Heart left ventricle (tissue), 16 donors: ENCODE data around the gene SMPD3. TPM values are rescaled to one million over a fixed set of nuclear protein-coding genes. Genes with fewer than 3 reads are reported as not detected.

Experiments
- ATAC-seq, 4 donors: fragments of 200-7000 bp; cut with Tn5 transposase; one replicate each; pipeline ENCODE4 v1.9.1; 2020 to 2022; ENCODE audit warnings: moderate library complexity in 4 of 4, mild to moderate bottlenecking in 3 of 4, moderate number of reproducible peaks in 1 of 4
- DNase-seq, 5 donors: peaks; one replicate each; pipeline ENCODE4 v3.0.0-alpha.2; 2020
- H3K27ac ChIP-seq, 12 donors: fragments of 200-600 bp; sonication (generic) in 4 of 12; one replicate each; pipeline versions ENCODE4 v1.5.0 to v1.8.0; 2016 to 2022; ENCODE audit warnings: mild to moderate bottlenecking in 2 of 12
- H3K27me3 ChIP-seq, 9 donors: fragments of 200-600 bp; sonication (generic) in 2 of 9; one replicate each; pipeline versions ENCODE4 v1.5.1 to v1.8.0; 2016 to 2022; ENCODE audit warnings: mild to moderate bottlenecking in 3 of 9
- H3K36me3 ChIP-seq, 9 donors: fragments of 200-600 bp; sonication (generic) in 2 of 9; one replicate each; pipeline versions ENCODE4 v1.5.0 to v1.8.0; 2018 to 2022; ENCODE audit warnings: mild to moderate bottlenecking in 2 of 9
- H3K4me1 ChIP-seq, 12 donors: fragments of 200-600 bp; sonication (generic) in 4 of 12; one replicate each; pipeline versions ENCODE4 v1.5.0 to v1.8.0; 2016 to 2022; ENCODE audit warnings: mild to moderate bottlenecking in 3 of 12
- H3K4me3 ChIP-seq, 12 donors: fragments of 200-600 bp; sonication (generic) in 4 of 12; one replicate each; pipeline versions ENCODE4 v1.5.0 to v1.8.0; 2017 to 2022; ENCODE audit warnings: mild to moderate bottlenecking in 9 of 12, moderate library complexity in 4 of 12
- H3K9me3 ChIP-seq, 12 donors: fragments of 200-600 bp; sonication (generic) in 4 of 12; one replicate each; pipeline versions ENCODE4 v1.5.0 to v1.8.0; 2016 to 2022; ENCODE audit warnings: mild to moderate bottlenecking in 1 of 12
- CTCF ChIP-seq, 12 donors: fragments of 200-600 bp; sonication (generic) in 4 of 12; IDR thresholded peaks; one replicate each; pipeline versions ENCODE4 v1.5.0 to v1.8.0; 2018 to 2022; ENCODE audit warnings: antibody characterized with exemption in 12 of 12, mild to moderate bottlenecking in 5 of 12
- POLR2A ChIP-seq, 2 donors: fragments of 450-650 bp; IDR thresholded peaks; one replicate each; pipeline ENCODE4 v1.6.1; 2017; ENCODE audit warnings: antibody characterized with exemption in 2 of 2, mild to moderate bottlenecking in 2 of 2, moderate library complexity in 2 of 2
- WGBS, 4 donors: extraction: QIAGEN DNeasy Blood & Tissue Kit in 2 of 4; methylation state at CpG; one replicate each; pipeline versions ENCODE4 v1.1.5 to v1.1.7; 2013 to 2018; 5-methylcytosine and 5-hydroxymethylcytosine counted together
- intact Hi-C, 10 donors: fragments of 100-400 bp; cut with DNase I; formaldehyde crosslinking; loops; one replicate each; pipeline versions ENCODE4 v1.11.1 to v1.14.2; 2022
- polyA plus RNA-seq, 2 donors: library from polyadenylated mRNA; stranded (reverse); fragments of 200-250 nt; gene quantifications; one replicate each; pipeline ENCODE4 v1.2.3, GENCODE V29; 2013
- total RNA-seq, 9 donors: library from RNA; depleted of rRNA in 2 of 9; stranded (reverse); fragments of >200 nt in 2 of 9; fragmentation: NEBNext Ultra II Directional in 3 of 9; extraction: Animal tissue kit (Norgen Biotek cat#: 25700) in 3 of 9; gene quantifications; one replicate each; pipeline versions ENCODE4 v1.1.0 to v1.2.4, GENCODE V29; 2016 to 2023
- donor health status: ischemic (EF 13 %, LVEDD 7.1; RV severe dilation, severe dysfunction).
- donor health status: healthy with polysubstance abuse.
- donor health status: DM: no; HTN: yes; CAD: no.
- donor health status: DM: no; HTN: no; CAD: no.
- donor health status: ischemic (EF 25% LVEDD 6.9; RV normal size, moderate dysfunction).
- donor health status: ischemic (EF 25% LVEDD 5.7; RV mildly dilated, moderate dysfunction).
- donor health status: healthy.
- donor health status: DM: yes; HTN: yes; CAD: no.
- donor health status: ischemic (EF 35%, LVEDD 5.7; RV mildly dilated, moderate dysfunction).
- donor health status: nonischemic (EF 11% LVEDD 7.7; RV severe dilation, severe dysfunction).
- donor health status: DM: yes; HTN: yes; CAD: no.
- donor health status: PGD.
- donor health status: ischemic (EF 29% LVEDD 5.4; RV normal size, mild dysfunction).
- donor health status: nonischemic (EF 23%, LVEDD 6.1; RV moderate dilation, normal function).

SMPD3 gene
- total and polyA plus RNA-seq, 11 donors, result 0.07 to 14.4 (median 0.17) TPM; not detected in 3

- H3K9me3 ChIP-seq, result no peaks in the 10 kb centered on the region
- intact Hi-C loops, result loop anchor here in 1 of 10 donors (10.0 kb wide), 1 partner anchor 100 kb away; no protein-coding TSS in a partner anchor
- H3K4me3 ChIP-seq, result no peak overlapping the region
- TF ChIP-seq CTCF (IDR thresholded peaks at IDR 0.05) (no peak), POLR2A (IDR thresholded peaks at IDR 0.05) (no peak)
- ATAC-seq (no peak), DNase-seq (no peak)
- no peaks in the 10 kb centered on the region for H3K4me1 ChIP-seq
- 77 to 88% (median 82%) methylated on average over 8 of the region's 8 CpGs for WGBS, 4 donors
- H3K36me3 ChIP-seq, result no peaks in the 10 kb centered on the region
- peaks cover 0 to 17% (median 0%) of the 10 kb centered on the region in 9 donors for H3K27me3 ChIP-seq
- H3K27ac ChIP-seq, result no peak overlapping the region
These were observed 43.5 kb downstream of the SMPD3 start for GRCh38 chr16:68404736-68405345.

- intact Hi-C loops, result loop anchor here in 1 of 10 donors (10.0 kb wide), 1 partner anchor 101 kb away; no protein-coding TSS in a partner anchor
- WGBS, 4 donors, result 89 to 98% (median 93%) methylated on average over 3 of the region's 3 CpGs
- TF ChIP-seq CTCF (IDR thresholded peaks at IDR 0.05) (no peak), POLR2A (IDR thresholded peaks at IDR 0.05) (no peak)
- Histone ChIP-seq H3K27me3 (peaks cover 0 to 8% (median 0%) of the 10 kb centered on the region in 9 donors), H3K27ac (no peak overlapping the region), H3K4me1 (no peaks in the 10 kb centered on the region), H3K4me3 (no peak overlapping the region), H3K36me3 (no peaks in the 10 kb centered on the region), H3K9me3 (no peaks in the 10 kb centered on the region)
- ATAC-seq (no peak), DNase-seq (no peak)
These were observed 44.6 kb downstream of the SMPD3 start for GRCh38 chr16:68403704-68404103.

GRCh38 chr16:68403177-68403576 lies 45.1 kb downstream of the SMPD3 start:
- Histone ChIP-seq H3K4me3 (no peak overlapping the region), H3K27ac (no peak overlapping the region), H3K4me1 (no peaks in the 10 kb centered on the region), H3K36me3 (no peaks in the 10 kb centered on the region), H3K9me3 (no peaks in the 10 kb centered on the region), H3K27me3 (peaks cover 0 to 5% (median 0%) of the 10 kb centered on the region in 9 donors)
- WGBS, 4 donors, result 33 to 69% (median 57%) methylated on average over 1 of the region's 1 CpG
- TF ChIP-seq CTCF (IDR thresholded peaks at IDR 0.05), result no peak
- no peak for TF ChIP-seq POLR2A (IDR thresholded peaks at IDR 0.05)
- intact Hi-C loops, result loop anchor here in 1 of 10 donors (10.0 kb wide), 1 partner anchor 102 kb away; no protein-coding TSS in a partner anchor
- DNase-seq (no peak), ATAC-seq (no peak)

- no peaks in the 10 kb centered on the region for H3K27me3 ChIP-seq
- no peaks in the 10 kb centered on the region for H3K36me3 ChIP-seq
- H3K27ac ChIP-seq, result no peak overlapping the region
- ATAC-seq (no peak), DNase-seq (no peak)
- intact Hi-C loops, result loop anchor here in 1 of 10 donors (10.0 kb wide), 1 partner anchor 102 kb away; no protein-coding TSS in a partner anchor
- 67 to 81% (median 75%) methylated on average over 3 of the region's 3 CpGs for WGBS, 4 donors
- H3K9me3 ChIP-seq, result no peaks in the 10 kb centered on the region
- no peak overlapping the region for H3K4me3 ChIP-seq
- TF ChIP-seq CTCF (IDR thresholded peaks at IDR 0.05) (no peak), POLR2A (IDR thresholded peaks at IDR 0.05) (no peak)
- no peaks in the 10 kb centered on the region for H3K4me1 ChIP-seq
These were observed 45.6 kb downstream of the SMPD3 start for GRCh38 chr16:68402748-68403040.
